Epithelial cell of proximal tubule (primary cell): Measurements from ENCODE around the gene ATP2B1. TPM values are rescaled to one million over a fixed set of nuclear protein-coding genes. Genes with fewer than 3 reads are reported as not detected.

Experiments used
- DNase-seq: peaks from one replicate; pipeline ENCODE4 v3.0.0-alpha.2; 2011; ENCODE audit warnings: low read depth
- H3K4me3 ChIP-seq: 2 replicates; pipeline ENCODE4 v1.5.1; 2011; ENCODE audit warnings: low read depth, mild to moderate bottlenecking, low read length
- CTCF ChIP-seq: conservative IDR thresholded peaks from 2 replicates; pipeline ENCODE4 v1.5.1; 2012; ENCODE audit warnings: low read depth, mild to moderate bottlenecking, low read length
- total RNA-seq: library from RNA; depleted of rRNA; stranded (reverse); fragments of >200 nt; gene quantifications from 2 replicates; pipeline ENCODE4 v1.2.3, GENCODE V29; 2015

The ATP2B1 gene
- total RNA-seq, 1 donor from 2014 or later = 25.3 TPM

- no peak for DNase-seq
- no peak overlapping the region for H3K4me3 ChIP-seq
- no peak for TF ChIP-seq CTCF
These were observed 57.4 kb downstream of the ATP2B1 start for GRCh38 chr12:89651192-89651591.

GRCh38 chr12:89650239-89650638 is 58.4 kb downstream of the ATP2B1 start:
- no peak for DNase-seq
- TF ChIP-seq CTCF = no peak
- no peak overlapping the region for H3K4me3 ChIP-seq

- no peak for TF ChIP-seq CTCF
- DNase-seq = no peak
- no peak overlapping the region for H3K4me3 ChIP-seq
These were observed 58.8 kb downstream of the ATP2B1 start for GRCh38 chr12:89649820-89650219.

GRCh38 chr12:89649139-89649538 is 59.5 kb downstream of the ATP2B1 start:
- no peak for TF ChIP-seq CTCF
- H3K4me3 ChIP-seq = no peak overlapping the region
- DNase-seq = no peak

GRCh38 chr12:89648211-89648930 is 60.3 kb downstream of the ATP2B1 start:
- H3K4me3 ChIP-seq = no peak overlapping the region
- no peak for TF ChIP-seq CTCF
- DNase-seq = peak; percentile 25

GRCh38 chr12:89645434-89645833 is 63.2 kb downstream of the ATP2B1 start:
- no peak for DNase-seq
- TF ChIP-seq CTCF = no peak
- H3K4me3 ChIP-seq = no peak overlapping the region

GRCh38 chr12:89642959-89643358 is 65.7 kb downstream of the ATP2B1 start:
- TF ChIP-seq CTCF = no peak
- DNase-seq = no peak

More at GRCh38 chr12:89642959-89643358, 65.7 kb downstream of the ATP2B1 start:
- no peak overlapping the region for H3K4me3 ChIP-seq
